ENCODE results near the gene FBXL5.

DNA sequence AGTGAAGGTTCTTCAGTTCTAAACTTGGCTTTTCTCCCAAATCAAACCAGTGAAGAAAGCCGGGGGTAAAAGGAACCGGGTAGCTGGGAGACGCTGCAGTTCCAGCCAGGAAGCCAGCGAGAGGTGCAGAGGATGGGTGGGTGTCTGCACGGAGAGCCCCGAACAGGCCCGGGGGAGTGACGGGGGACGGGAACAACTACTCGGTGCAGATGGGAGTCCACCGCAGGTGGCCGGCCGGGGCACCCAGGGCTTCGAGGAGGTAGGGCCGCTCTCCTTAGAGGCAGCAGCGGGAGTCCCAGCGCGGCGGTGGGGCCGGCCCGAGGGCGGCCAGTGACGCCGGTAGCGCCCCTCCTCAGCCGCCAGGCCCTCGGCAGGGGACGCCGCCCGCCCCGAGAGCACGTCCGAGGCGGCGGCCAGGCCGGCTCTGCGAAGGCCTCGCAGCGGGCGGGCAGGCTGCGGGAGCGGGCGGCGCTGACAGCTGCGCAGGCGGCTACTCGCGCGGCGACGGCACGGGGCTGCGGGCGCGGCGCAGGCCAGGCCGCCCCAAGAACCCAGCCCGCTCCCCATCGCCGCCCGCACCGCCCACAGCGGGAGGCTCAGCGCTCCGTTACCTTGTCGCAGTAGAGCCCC is 449 bp downstream of the FBXL5 start:
- TF ChIP-seq, protein P1, sequence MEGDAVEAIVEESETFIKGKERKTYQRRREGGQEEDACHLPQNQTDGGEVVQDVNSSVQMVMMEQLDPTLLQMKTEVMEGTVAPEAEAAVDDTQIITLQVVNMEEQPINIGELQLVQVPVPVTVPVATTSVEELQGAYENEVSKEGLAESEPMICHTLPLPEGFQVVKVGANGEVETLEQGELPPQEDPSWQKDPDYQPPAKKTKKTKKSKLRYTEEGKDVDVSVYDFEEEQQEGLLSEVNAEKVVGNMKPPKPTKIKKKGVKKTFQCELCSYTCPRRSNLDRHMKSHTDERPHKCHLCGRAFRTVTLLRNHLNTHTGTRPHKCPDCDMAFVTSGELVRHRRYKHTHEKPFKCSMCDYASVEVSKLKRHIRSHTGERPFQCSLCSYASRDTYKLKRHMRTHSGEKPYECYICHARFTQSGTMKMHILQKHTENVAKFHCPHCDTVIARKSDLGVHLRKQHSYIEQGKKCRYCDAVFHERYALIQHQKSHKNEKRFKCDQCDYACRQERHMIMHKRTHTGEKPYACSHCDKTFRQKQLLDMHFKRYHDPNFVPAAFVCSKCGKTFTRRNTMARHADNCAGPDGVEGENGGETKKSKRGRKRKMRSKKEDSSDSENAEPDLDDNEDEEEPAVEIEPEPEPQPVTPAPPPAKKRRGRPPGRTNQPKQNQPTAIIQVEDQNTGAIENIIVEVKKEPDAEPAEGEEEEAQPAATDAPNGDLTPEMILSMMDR (conservative IDR thresholded peaks at IDR 0.05): no peak
- TF ChIP-seq ZFX (IDR thresholded peaks at IDR 0.05): peak; percentile 98

All from C4-2B (cell line).